Erythroblast (primary cell): Measurements from ENCODE around the gene PLA2G2A.
"Not testable (repeated sequence)": the region's sequence is repeated elsewhere in the genome, so short reads cannot be mapped to it uniquely, and the experiment has no call there.

Experiments
- GATA1 ChIP-seq: IDR thresholded peaks from 2 replicates; pipeline ENCODE4 v1.6.1; 2011; ENCODE audit warnings: low read depth, mild to moderate bottlenecking, control low read depth, low read length, moderate library complexity
- POLR2A ChIP-seq: IDR thresholded peaks from 2 replicates; pipeline ENCODE4 v1.6.1; 2011; ENCODE audit warnings: mild to moderate bottlenecking, low read length

DNA sequence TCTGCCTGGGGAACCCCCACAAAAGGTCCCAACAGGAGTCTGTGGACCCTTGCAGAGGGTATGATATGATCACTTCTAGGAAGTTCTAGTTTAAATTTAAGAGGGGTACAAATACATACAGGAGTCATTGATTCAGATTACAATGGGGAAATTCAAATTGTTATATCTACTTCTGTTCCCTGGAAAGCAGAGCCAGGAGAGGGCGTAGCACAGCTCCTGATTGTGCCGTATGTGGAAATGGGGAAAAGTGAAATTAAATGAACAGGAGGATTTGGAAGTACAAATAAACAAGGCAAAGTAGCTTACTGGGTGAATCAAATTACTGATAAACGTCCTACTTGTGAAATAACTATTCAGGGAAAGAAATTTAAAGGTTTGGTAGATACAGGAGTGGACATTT is 19.4 kb upstream of the PLA2G2A start:
- not testable (repeated sequence) for TF ChIP-seq POLR2A, GATA1
